ENCODE measurements around the gene MRPS6.

DNA sequence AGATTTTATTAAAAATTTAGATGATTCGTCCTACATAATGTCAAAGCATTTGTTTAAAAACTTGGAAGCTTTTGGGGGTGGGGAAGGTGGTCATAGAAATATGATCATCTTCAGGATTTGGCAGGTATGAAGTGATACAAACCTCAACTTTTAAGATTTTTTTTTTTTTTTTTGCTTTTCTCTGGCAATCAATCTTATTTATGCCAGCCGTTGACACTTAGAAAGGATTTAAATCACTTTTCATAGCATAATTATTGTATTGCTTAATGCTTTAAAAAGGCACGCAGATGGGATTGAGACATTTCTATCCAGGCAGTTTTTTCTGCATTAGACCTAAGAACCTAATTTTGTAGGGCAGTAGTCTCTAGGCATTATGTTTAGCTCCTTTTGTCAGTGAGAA lies 19.7 kb downstream of the MRPS6 start:
- TF ChIP-seq, protein P1, sequence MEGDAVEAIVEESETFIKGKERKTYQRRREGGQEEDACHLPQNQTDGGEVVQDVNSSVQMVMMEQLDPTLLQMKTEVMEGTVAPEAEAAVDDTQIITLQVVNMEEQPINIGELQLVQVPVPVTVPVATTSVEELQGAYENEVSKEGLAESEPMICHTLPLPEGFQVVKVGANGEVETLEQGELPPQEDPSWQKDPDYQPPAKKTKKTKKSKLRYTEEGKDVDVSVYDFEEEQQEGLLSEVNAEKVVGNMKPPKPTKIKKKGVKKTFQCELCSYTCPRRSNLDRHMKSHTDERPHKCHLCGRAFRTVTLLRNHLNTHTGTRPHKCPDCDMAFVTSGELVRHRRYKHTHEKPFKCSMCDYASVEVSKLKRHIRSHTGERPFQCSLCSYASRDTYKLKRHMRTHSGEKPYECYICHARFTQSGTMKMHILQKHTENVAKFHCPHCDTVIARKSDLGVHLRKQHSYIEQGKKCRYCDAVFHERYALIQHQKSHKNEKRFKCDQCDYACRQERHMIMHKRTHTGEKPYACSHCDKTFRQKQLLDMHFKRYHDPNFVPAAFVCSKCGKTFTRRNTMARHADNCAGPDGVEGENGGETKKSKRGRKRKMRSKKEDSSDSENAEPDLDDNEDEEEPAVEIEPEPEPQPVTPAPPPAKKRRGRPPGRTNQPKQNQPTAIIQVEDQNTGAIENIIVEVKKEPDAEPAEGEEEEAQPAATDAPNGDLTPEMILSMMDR (IDR thresholded peaks at IDR 0.05) = no peak
- TF ChIP-seq EP300 (IDR thresholded peaks at IDR 0.05) = no peak

Data from suprapubic skin (tissue), 3 donors.